ENCODE results near the gene CDH23. TPM values are rescaled to one million over a fixed set of nuclear protein-coding genes. Genes with fewer than 3 reads are reported as not detected.
A peak's percentile ranks its signal among the peaks of the same experiment; 100 is the strongest.

The CDH23 gene
- total RNA-seq, 1 donor = 0.36 TPM

DNA sequence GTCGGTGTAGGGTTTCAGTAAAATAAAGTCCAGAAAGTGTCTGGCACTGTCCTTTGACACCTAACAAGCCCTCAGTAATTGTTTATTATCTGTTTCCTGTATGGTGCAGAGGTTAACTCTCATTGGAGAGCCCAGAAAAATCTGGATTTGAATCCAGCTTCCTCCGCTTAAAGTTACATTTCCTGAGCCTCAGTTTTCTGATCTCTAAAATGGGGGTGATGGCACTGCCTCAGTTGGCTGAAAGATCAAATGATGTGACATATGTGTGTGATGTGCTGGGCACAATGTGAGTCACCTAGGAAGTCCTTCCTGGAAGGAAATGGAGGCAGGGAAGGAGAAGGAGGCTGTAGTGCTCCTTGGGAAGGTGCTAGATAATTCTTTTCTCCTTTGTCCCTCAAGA is 14.7 kb upstream of the CDH23 start:
- H4K20me1 ChIP-seq (ENCODE audit: insufficient read depth, low read length) = no peaks in the 10 kb centered on the region
- no peak overlapping the region for H3K4me3 ChIP-seq (ENCODE audit: insufficient read depth, low read length)
- TF ChIP-seq, protein P1, sequence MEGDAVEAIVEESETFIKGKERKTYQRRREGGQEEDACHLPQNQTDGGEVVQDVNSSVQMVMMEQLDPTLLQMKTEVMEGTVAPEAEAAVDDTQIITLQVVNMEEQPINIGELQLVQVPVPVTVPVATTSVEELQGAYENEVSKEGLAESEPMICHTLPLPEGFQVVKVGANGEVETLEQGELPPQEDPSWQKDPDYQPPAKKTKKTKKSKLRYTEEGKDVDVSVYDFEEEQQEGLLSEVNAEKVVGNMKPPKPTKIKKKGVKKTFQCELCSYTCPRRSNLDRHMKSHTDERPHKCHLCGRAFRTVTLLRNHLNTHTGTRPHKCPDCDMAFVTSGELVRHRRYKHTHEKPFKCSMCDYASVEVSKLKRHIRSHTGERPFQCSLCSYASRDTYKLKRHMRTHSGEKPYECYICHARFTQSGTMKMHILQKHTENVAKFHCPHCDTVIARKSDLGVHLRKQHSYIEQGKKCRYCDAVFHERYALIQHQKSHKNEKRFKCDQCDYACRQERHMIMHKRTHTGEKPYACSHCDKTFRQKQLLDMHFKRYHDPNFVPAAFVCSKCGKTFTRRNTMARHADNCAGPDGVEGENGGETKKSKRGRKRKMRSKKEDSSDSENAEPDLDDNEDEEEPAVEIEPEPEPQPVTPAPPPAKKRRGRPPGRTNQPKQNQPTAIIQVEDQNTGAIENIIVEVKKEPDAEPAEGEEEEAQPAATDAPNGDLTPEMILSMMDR (IDR thresholded peaks at IDR 0.05; ENCODE audit: extremely low read depth, low read depth, low read length) = no peak
- H3K9me3 ChIP-seq (ENCODE audit: low read depth, low read length) = no peaks in the 10 kb centered on the region
- H3K27me3 ChIP-seq (ENCODE audit: insufficient read depth, low read length) = peaks cover 11% of the 10 kb centered on the region
- H3K27ac ChIP-seq (ENCODE audit: low read depth, low read length) = no peak overlapping the region
- no peak for DNase-seq (ENCODE audit: insufficient read length, low spot score, missing footprints)
- H3K4me2 ChIP-seq (ENCODE audit: insufficient read depth, low read length) = no peak overlapping the region
- H3K36me3 ChIP-seq (ENCODE audit: insufficient read depth, low read length) = no peaks in the 10 kb centered on the region
- peaks cover 5% of the 10 kb centered on the region for H3K4me1 ChIP-seq (ENCODE audit: insufficient read depth, low read length)
- no peak overlapping the region for H2AFZ ChIP-seq (ENCODE audit: low read length)
- H3K79me2 ChIP-seq (ENCODE audit: insufficient read depth, low read length) = no peaks in the 10 kb centered on the region

DNA sequence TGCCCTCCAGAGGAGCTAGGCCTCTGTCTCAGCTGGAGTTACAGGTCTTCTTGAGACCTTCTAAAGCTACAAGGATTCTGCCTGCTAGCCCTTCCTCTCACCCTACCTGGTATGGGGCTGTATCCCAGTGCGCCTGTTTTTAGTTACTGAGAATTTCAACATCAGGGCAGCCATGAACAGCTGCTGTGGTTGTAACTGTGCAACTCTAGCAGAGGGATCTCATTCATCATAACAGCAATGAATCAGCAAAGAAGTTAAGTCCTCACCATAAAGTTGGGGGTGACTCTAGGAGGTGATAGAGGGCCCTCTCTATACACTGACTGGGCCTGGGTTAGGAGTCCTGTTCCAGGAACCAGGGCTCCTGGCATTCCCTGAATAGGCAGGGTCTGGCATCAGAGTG is 14.0 kb upstream of the CDH23 start:
- Histone ChIP-seq H2AFZ (ENCODE audit: low read length) (no peak overlapping the region), H3K4me3 (ENCODE audit: insufficient read depth, low read length) (no peak overlapping the region), H4K20me1 (ENCODE audit: insufficient read depth, low read length) (no peaks in the 10 kb centered on the region), H3K79me2 (ENCODE audit: insufficient read depth, low read length) (no peaks in the 10 kb centered on the region), H3K27ac (ENCODE audit: low read depth, low read length) (no peak overlapping the region), H3K4me2 (ENCODE audit: insufficient read depth, low read length) (no peak overlapping the region), H3K4me1 (ENCODE audit: insufficient read depth, low read length) (peaks cover under 1% of the 10 kb centered on the region), H3K9me3 (ENCODE audit: low read depth, low read length) (no peaks in the 10 kb centered on the region), H3K36me3 (ENCODE audit: insufficient read depth, low read length) (no peaks in the 10 kb centered on the region), H3K27me3 (ENCODE audit: insufficient read depth, low read length) (peaks cover 15% of the 10 kb centered on the region)
- TF ChIP-seq, protein P1 (IDR thresholded peaks at IDR 0.05; ENCODE audit: extremely low read depth, low read depth, low read length) = no peak
- DNase-seq (ENCODE audit: insufficient read length, low spot score, missing footprints) = no peak

DNA sequence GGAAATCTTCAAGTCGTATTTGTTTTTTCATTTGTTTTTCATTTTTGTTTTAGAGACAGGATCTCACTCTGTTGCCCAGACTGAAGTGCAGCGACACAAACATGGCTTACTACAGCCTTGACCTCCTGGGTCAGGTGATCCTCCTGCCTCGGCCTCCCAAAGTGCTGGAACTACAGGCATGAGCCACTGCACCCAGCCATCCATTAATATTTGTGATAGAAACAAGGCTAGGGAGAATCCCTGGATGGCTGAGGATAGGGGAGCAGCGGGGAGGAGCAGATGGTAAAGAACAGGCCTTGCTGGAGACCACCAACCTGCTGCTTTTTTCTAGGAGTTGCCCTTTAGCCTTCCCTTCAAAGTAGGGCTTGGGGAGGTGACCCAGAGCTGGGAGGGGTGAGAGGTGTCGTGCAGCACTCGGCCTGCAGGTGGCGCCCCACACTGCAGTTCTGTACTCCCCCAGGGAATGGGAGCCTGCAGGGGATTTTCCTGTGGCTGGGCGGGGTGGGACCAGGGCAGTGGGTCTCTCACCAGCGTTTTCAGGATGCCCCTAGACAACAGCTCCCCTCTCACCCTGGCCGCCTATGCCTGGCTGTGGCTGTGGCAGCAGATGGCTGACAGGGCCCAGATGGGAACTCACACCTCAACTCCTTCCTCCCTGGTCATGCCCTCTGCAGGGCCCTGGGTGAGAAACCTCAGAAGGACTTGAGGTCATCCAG is 12.6 kb upstream of the CDH23 start:
- Histone ChIP-seq H3K4me3 (ENCODE audit: insufficient read depth, low read length) (no peak overlapping the region), H3K27ac (ENCODE audit: low read depth, low read length) (no peak overlapping the region), H3K36me3 (ENCODE audit: insufficient read depth, low read length) (no peaks in the 10 kb centered on the region), H3K27me3 (ENCODE audit: insufficient read depth, low read length) (peaks cover 28% of the 10 kb centered on the region), H3K4me2 (ENCODE audit: insufficient read depth, low read length) (no peak overlapping the region), H4K20me1 (ENCODE audit: insufficient read depth, low read length) (no peaks in the 10 kb centered on the region), H3K79me2 (ENCODE audit: insufficient read depth, low read length) (no peaks in the 10 kb centered on the region), H2AFZ (ENCODE audit: low read length) (no peak overlapping the region), H3K4me1 (ENCODE audit: insufficient read depth, low read length) (no peaks in the 10 kb centered on the region), H3K9me3 (ENCODE audit: low read depth, low read length) (no peaks in the 10 kb centered on the region)
- TF ChIP-seq, protein P1 (IDR thresholded peaks at IDR 0.05; ENCODE audit: extremely low read depth, low read depth, low read length) = peak; percentile 85
- DNase-seq (ENCODE audit: insufficient read length, low spot score, missing footprints) = peak; percentile 90

DNA sequence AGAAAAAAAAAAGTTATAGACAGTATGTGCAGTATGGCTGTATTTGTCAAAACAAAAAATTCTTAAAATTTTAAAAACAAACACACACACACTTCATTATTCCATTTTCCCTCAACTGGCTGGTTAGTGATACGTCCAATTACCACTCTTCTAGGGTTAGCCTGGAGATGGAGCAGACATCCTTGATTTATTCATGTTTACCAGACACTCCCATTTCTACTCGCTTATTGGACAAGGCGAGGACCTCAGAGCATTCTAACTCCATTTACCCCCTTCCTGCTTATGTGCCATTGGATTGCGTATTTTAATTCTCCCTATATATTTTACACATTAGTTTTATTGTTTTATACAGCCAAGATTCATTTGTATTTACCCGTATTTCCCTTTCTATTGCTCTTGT is 8.5 kb upstream of the CDH23 start:
- Histone ChIP-seq H3K36me3 (ENCODE audit: insufficient read depth, low read length) (no peaks in the 10 kb centered on the region), H3K4me2 (ENCODE audit: insufficient read depth, low read length) (no peak overlapping the region), H3K79me2 (ENCODE audit: insufficient read depth, low read length) (no peaks in the 10 kb centered on the region), H3K27ac (ENCODE audit: low read depth, low read length) (no peak overlapping the region), H3K27me3 (ENCODE audit: insufficient read depth, low read length) (peaks cover 59% of the 10 kb centered on the region), H3K4me1 (ENCODE audit: insufficient read depth, low read length) (no peaks in the 10 kb centered on the region), H2AFZ (ENCODE audit: low read length) (no peak overlapping the region), H4K20me1 (ENCODE audit: insufficient read depth, low read length) (no peaks in the 10 kb centered on the region), H3K9me3 (ENCODE audit: low read depth, low read length) (no peaks in the 10 kb centered on the region), H3K4me3 (ENCODE audit: insufficient read depth, low read length) (no peak overlapping the region)
- TF ChIP-seq, protein P1 (IDR thresholded peaks at IDR 0.05; ENCODE audit: extremely low read depth, low read depth, low read length) = no peak
- DNase-seq (ENCODE audit: insufficient read length, low spot score, missing footprints) = no peak
